Heart left ventricle (tissue), 13 donors: ENCODE measurements around the gene ENOPH1.

Experiments
- POLR2A ChIP-seq, 2 donors: fragments of 450-650 bp; IDR thresholded peaks; one replicate each; pipeline ENCODE4 v1.6.1; 2017; ENCODE audit warnings: antibody characterized with exemption in 2 of 2, mild to moderate bottlenecking in 2 of 2, moderate library complexity in 2 of 2
- TF ChIP-seq, protein P1 (sequence below), 12 donors: fragments of 200-600 bp; sonication (generic) in 4 of 12; IDR thresholded peaks; one replicate each; pipeline versions ENCODE4 v1.5.0 to v1.8.0; 2018 to 2022; ENCODE audit warnings: antibody characterized with exemption in 12 of 12, mild to moderate bottlenecking in 5 of 12
- donor health status: ischemic (EF 13 %, LVEDD 7.1; RV severe dilation, severe dysfunction).
- donor health status: DM: no; HTN: yes; CAD: no.
- donor health status: DM: no; HTN: no; CAD: no.
- donor health status: ischemic (EF 25% LVEDD 6.9; RV normal size, moderate dysfunction).
- donor health status: ischemic (EF 25% LVEDD 5.7; RV mildly dilated, moderate dysfunction).
- donor health status: ischemic (EF 35%, LVEDD 5.7; RV mildly dilated, moderate dysfunction).
- donor health status: nonischemic (EF 11% LVEDD 7.7; RV severe dilation, severe dysfunction).
- donor health status: DM: yes; HTN: yes; CAD: no.
- donor health status: PGD.
- donor health status: ischemic (EF 29% LVEDD 5.4; RV normal size, mild dysfunction).
- donor health status: nonischemic (EF 23%, LVEDD 6.1; RV moderate dilation, normal function).

GRCh38 chr4:82495666-82496065 is 65.3 kb downstream of the ENOPH1 start:
- TF ChIP-seq, protein P1, sequence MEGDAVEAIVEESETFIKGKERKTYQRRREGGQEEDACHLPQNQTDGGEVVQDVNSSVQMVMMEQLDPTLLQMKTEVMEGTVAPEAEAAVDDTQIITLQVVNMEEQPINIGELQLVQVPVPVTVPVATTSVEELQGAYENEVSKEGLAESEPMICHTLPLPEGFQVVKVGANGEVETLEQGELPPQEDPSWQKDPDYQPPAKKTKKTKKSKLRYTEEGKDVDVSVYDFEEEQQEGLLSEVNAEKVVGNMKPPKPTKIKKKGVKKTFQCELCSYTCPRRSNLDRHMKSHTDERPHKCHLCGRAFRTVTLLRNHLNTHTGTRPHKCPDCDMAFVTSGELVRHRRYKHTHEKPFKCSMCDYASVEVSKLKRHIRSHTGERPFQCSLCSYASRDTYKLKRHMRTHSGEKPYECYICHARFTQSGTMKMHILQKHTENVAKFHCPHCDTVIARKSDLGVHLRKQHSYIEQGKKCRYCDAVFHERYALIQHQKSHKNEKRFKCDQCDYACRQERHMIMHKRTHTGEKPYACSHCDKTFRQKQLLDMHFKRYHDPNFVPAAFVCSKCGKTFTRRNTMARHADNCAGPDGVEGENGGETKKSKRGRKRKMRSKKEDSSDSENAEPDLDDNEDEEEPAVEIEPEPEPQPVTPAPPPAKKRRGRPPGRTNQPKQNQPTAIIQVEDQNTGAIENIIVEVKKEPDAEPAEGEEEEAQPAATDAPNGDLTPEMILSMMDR (IDR thresholded peaks at IDR 0.05) = no peak
- no peak for TF ChIP-seq POLR2A (IDR thresholded peaks at IDR 0.05)
